Neuronal stem cell (in vitro differentiated cells): ENCODE measurements around the gene MTHFSD.

ENCODE experiments used
- DNase-seq: peaks from one replicate; pipeline ENCODE4 v3.0.0-alpha.2; 2013; ENCODE audit warnings: low spot score
- H2AFZ ChIP-seq: one replicate; pipeline ENCODE4 v1.6.1; 2013; ENCODE audit warnings: mild to moderate bottlenecking, low read length, inconsistent platforms
- H2AK5ac ChIP-seq: 2 replicates; pipeline ENCODE4 v1.6.1; 2013; ENCODE audit warnings: low read depth, mild to moderate bottlenecking, inconsistent platforms, low read length, moderate library complexity, mixed read lengths
- H2BK120ac ChIP-seq: 2 replicates; pipeline ENCODE4 v1.6.1; 2013; ENCODE audit warnings: low read depth, mild to moderate bottlenecking, inconsistent platforms, low read length, moderate library complexity, mixed read lengths
- H2BK12ac ChIP-seq: one replicate; pipeline ENCODE4 v1.6.1; 2013; ENCODE audit warnings: low read length, inconsistent platforms
- H2BK15ac ChIP-seq: 2 replicates; pipeline ENCODE4 v1.6.1; 2013; ENCODE audit warnings: mild to moderate bottlenecking, low read length, inconsistent platforms, mixed read lengths
- H2BK5ac ChIP-seq: one replicate; pipeline ENCODE4 v1.6.1; 2013; ENCODE audit warnings: inconsistent platforms, mild to moderate bottlenecking, low read length, moderate library complexity
- H3K14ac ChIP-seq: one replicate; pipeline ENCODE4 v1.6.1; 2013; ENCODE audit warnings: low read length, inconsistent platforms
- H3K18ac ChIP-seq: 2 replicates; pipeline ENCODE4 v1.6.1; 2013; ENCODE audit warnings: low read length, inconsistent platforms
- H3K23ac ChIP-seq: 2 replicates; pipeline ENCODE4 v1.6.1; 2013; ENCODE audit warnings: low read depth, mild to moderate bottlenecking, mixed read lengths, low read length, inconsistent platforms; ENCODE audit not compliant: poor library complexity
- H3K27ac ChIP-seq: replicated peaks from 3 replicates; pipeline ENCODE4 v1.5.1; 2013; ENCODE audit warnings: low read length, inconsistent platforms
- H3K27me3 ChIP-seq, 3 experiments: 2 replicates each; pipeline ENCODE4 v1.6.1; 2013; ENCODE audit warnings: low read length in 3 of 3, mild to moderate bottlenecking in 2 of 3, inconsistent platforms in 1 of 3, low read depth in 1 of 3, mixed read lengths in 1 of 3, moderate library complexity in 1 of 3; ENCODE audit not compliant: control insufficient read depth in 3 of 3, insufficient read depth in 3 of 3
- H3K36me3 ChIP-seq, 2 donors: replicated peaks in 1 of 2; 2 replicates each; pipeline ENCODE4 v1.6.1; 2013; ENCODE audit warnings: low read length in 2 of 2; ENCODE audit not compliant: control insufficient read depth in 2 of 2, insufficient read depth in 2 of 2
- H3K4ac ChIP-seq: 2 replicates; pipeline ENCODE4 v1.6.1; 2013; ENCODE audit warnings: inconsistent platforms, mild to moderate bottlenecking, low read length, moderate library complexity
- H3K4me1 ChIP-seq, 2 donors: 1 replicate in 1 of 2; 2 replicates in 1 of 2; pipeline ENCODE4 v1.6.1; 2013; ENCODE audit warnings: low read length in 2 of 2, low read depth in 1 of 2; ENCODE audit not compliant: control insufficient read depth in 2 of 2, insufficient read depth in 1 of 2
- H3K4me2 ChIP-seq: one replicate; pipeline ENCODE4 v1.6.1; 2013; ENCODE audit warnings: mild to moderate bottlenecking, low read length, inconsistent platforms; ENCODE audit not compliant: insufficient read depth, poor library complexity, severe bottlenecking
- H3K4me3 ChIP-seq, 2 donors: 2 replicates each; pipeline ENCODE4 v1.5.1; 2013; ENCODE audit warnings: low read length in 2 of 2, mild to moderate bottlenecking in 2 of 2, inconsistent platforms in 1 of 2, moderate library complexity in 1 of 2
- H3K79me1 ChIP-seq: one replicate; pipeline ENCODE4 v1.6.1; 2013; ENCODE audit warnings: low read depth, mild to moderate bottlenecking, inconsistent platforms, low read length, moderate library complexity
- H3K9ac ChIP-seq: one replicate; pipeline ENCODE4 v1.6.1; 2013; ENCODE audit warnings: mild to moderate bottlenecking, low read depth, low read length, inconsistent platforms; ENCODE audit not compliant: poor library complexity
- H3K9me3 ChIP-seq, 2 donors: replicated peaks in 1 of 2; 2 replicates each; pipeline versions ENCODE3 to v1.6.1; 2013; ENCODE audit warnings: low read length in 2 of 2, mild to moderate bottlenecking in 2 of 2, inconsistent platforms in 1 of 2, low read depth in 1 of 2, mixed read lengths in 1 of 2, moderate library complexity in 1 of 2; ENCODE audit not compliant: control insufficient read depth in 2 of 2, insufficient read depth in 1 of 2
- H4K8ac ChIP-seq: one replicate; pipeline ENCODE4 v1.6.1; 2013; ENCODE audit warnings: low read depth, mild to moderate bottlenecking, inconsistent platforms, low read length, moderate library complexity
- H4K91ac ChIP-seq: one replicate; pipeline ENCODE4 v1.6.1; 2013; ENCODE audit warnings: low read length, low read depth, mild to moderate bottlenecking, inconsistent platforms; ENCODE audit not compliant: poor library complexity
- WGBS, 2 donors: extraction: QIAGEN DNeasy Blood & Tissue Kit; methylation state at CpG; one replicate each; pipeline ENCODE4 v1.1.7; 2013; ENCODE audit warnings: missing lambda C conversion rate in 2 of 2, mixed read lengths in 1 of 2; ENCODE audit not compliant: insufficient read length in 2 of 2, insufficient replicate concordance in 1 of 2; ENCODE audit errors: extremely low coverage in 2 of 2; 5-methylcytosine and 5-hydroxymethylcytosine counted together

MTHFSD gene

GRCh38 chr16:86554599-86554916, 477 bp downstream of the MTHFSD start:
- Histone ChIP-seq H3K4me3 (peak overlapping the region; percentile 82 to 93), H3K27ac (no peak overlapping the region), H3K36me3 (peaks cover 5 to 33% of the 10 kb centered on the region in 2 donors), H3K23ac (peak overlapping the region; percentile 85), H4K8ac (no peak overlapping the region), H2AFZ (peak overlapping the region; percentile 93), H3K9ac (peak overlapping the region; percentile 87), H3K4me2 (peak overlapping the region; percentile 48), H3K18ac (peak overlapping the region; percentile 87), H2AK5ac (no peak overlapping the region), H4K91ac (no peak overlapping the region), H3K79me1 (no peaks in the 10 kb centered on the region), H2BK12ac (no peak overlapping the region), H2BK5ac (peak overlapping the region; percentile 56), H3K14ac (no peak overlapping the region), H3K27me3 (peaks cover 0 to 2% (median 0%) of the 10 kb centered on the region in 3 experiments), H2BK15ac (no peak overlapping the region), H3K4me1 (peaks cover 3 to 5% of the 10 kb centered on the region in 2 donors), H2BK120ac (no peak overlapping the region), H3K9me3 (no peaks in the 10 kb centered on the region), H3K4ac (no peak overlapping the region)
- WGBS, 2 donors, result no CpG with 5 or more reads among the region's 10 CpGs
- DNase-seq, result no peak

GRCh38 chr16:86553356-86553755, 1.7 kb downstream of the MTHFSD start:
- Histone ChIP-seq H3K4me2 (no peak overlapping the region), H3K27me3 (peaks cover 0 to 2% (median 0%) of the 10 kb centered on the region in 3 experiments), H3K27ac (no peak overlapping the region), H3K4me1 (peaks cover 3 to 5% of the 10 kb centered on the region in 2 donors), H3K36me3 (peaks cover 8 to 41% of the 10 kb centered on the region in 2 donors), H3K18ac (no peak overlapping the region), H2BK15ac (no peak overlapping the region), H4K91ac (no peak overlapping the region), H3K4ac (no peak overlapping the region), H3K23ac (no peak overlapping the region), H2AFZ (no peak overlapping the region), H3K9me3 (no peaks in the 10 kb centered on the region), H4K8ac (no peak overlapping the region), H2BK5ac (no peak overlapping the region), H3K9ac (peak overlapping the region; percentile 24), H2AK5ac (no peak overlapping the region), H3K14ac (no peak overlapping the region), H2BK120ac (no peak overlapping the region), H3K79me1 (no peaks in the 10 kb centered on the region), H2BK12ac (no peak overlapping the region), H3K4me3 (no peak overlapping the region)
- no peak for DNase-seq
- WGBS, 2 donors, result no CpG with 5 or more reads among the region's 22 CpGs

GRCh38 chr16:86550281-86550680, 4.8 kb downstream of the MTHFSD start:
- no peak overlapping the region for H4K91ac ChIP-seq
- no peak overlapping the region for H3K18ac ChIP-seq
- H3K4me3 ChIP-seq, result no peak overlapping the region
- no peaks in the 10 kb centered on the region for H3K79me1 ChIP-seq
- no peak overlapping the region for H3K27ac ChIP-seq
- no peak overlapping the region for H2AFZ ChIP-seq
- no peak overlapping the region for H2AK5ac ChIP-seq
- no peak overlapping the region for H3K9ac ChIP-seq
- H2BK15ac ChIP-seq, result no peak overlapping the region
- no CpG with 5 or more reads among the region's 5 CpGs for WGBS, 2 donors
- H2BK120ac ChIP-seq, result no peak overlapping the region
- H2BK12ac ChIP-seq, result no peak overlapping the region
- H3K9me3 ChIP-seq, result no peaks in the 10 kb centered on the region
- H3K27me3 ChIP-seq, result no peaks in the 10 kb centered on the region
- no peak overlapping the region for H3K4me2 ChIP-seq
- no peak overlapping the region for H3K4ac ChIP-seq
- H4K8ac ChIP-seq, result peak overlapping the region; percentile 4
- no peak overlapping the region for H2BK5ac ChIP-seq
- peaks cover 17 to 71% of the 10 kb centered on the region in 2 donors for H3K36me3 ChIP-seq
- no peaks in the 10 kb centered on the region for H3K4me1 ChIP-seq
- no peak overlapping the region for H3K23ac ChIP-seq
- DNase-seq, result no peak
- no peak overlapping the region for H3K14ac ChIP-seq

- H3K4me1 ChIP-seq, result no peaks in the 10 kb centered on the region
- WGBS, 2 donors, result no CpG with 5 or more reads among the region's 7 CpGs
- H2AK5ac ChIP-seq, result no peak overlapping the region
- H2BK12ac ChIP-seq, result no peak overlapping the region
- H3K4ac ChIP-seq, result no peak overlapping the region
- peak overlapping the region; percentile 4 for H4K8ac ChIP-seq
- H3K18ac ChIP-seq, result no peak overlapping the region
- no peak overlapping the region for H2BK15ac ChIP-seq
- H3K4me3 ChIP-seq, result no peak overlapping the region
- H2BK5ac ChIP-seq, result no peak overlapping the region
- H4K91ac ChIP-seq, result no peak overlapping the region
- H3K27ac ChIP-seq, result no peak overlapping the region
- no peaks in the 10 kb centered on the region for H3K79me1 ChIP-seq
- peaks cover 19 to 75% of the 10 kb centered on the region in 2 donors for H3K36me3 ChIP-seq
- no peaks in the 10 kb centered on the region for H3K9me3 ChIP-seq
- H3K23ac ChIP-seq, result no peak overlapping the region
- H3K9ac ChIP-seq, result no peak overlapping the region
- H3K4me2 ChIP-seq, result no peak overlapping the region
- H2AFZ ChIP-seq, result no peak overlapping the region
- H3K14ac ChIP-seq, result no peak overlapping the region
- DNase-seq, result no peak
- no peaks in the 10 kb centered on the region for H3K27me3 ChIP-seq
- H2BK120ac ChIP-seq, result no peak overlapping the region
Observed at GRCh38 chr16:86549893-86550190, 5.2 kb downstream of the MTHFSD start.
